HL-60 (cell line): ENCODE data around the gene RNASE12.

ENCODE experiments used
- DNase-seq, 2 experiments: peaks; one replicate each; pipeline ENCODE4 v3.0.0-alpha.2; 2010 to 2020; ENCODE audit warnings: low read depth in 1 of 2, low spot score in 1 of 2
- H3K27ac ChIP-seq: fragments of 250-450 bp; sonication (Bioruptor Pico); replicated peaks from 2 replicates; pipeline ENCODE4 v1.5.1; 2020; ENCODE audit warnings: mild to moderate bottlenecking, moderate library complexity
- H3K27me3 ChIP-seq: fragments of 250-450 bp; sonication (Bioruptor Pico); 2 replicates; pipeline ENCODE4 v1.5.1; 2021; ENCODE audit warnings: mild to moderate bottlenecking, moderate library complexity; ENCODE audit not compliant: insufficient read depth, poor library complexity, severe bottlenecking
- H3K4me3 ChIP-seq: replicated peaks from 2 replicates; pipeline ENCODE4 v1.5.1; 2011; ENCODE audit warnings: mild to moderate bottlenecking, control low read depth, low read length; ENCODE audit not compliant: insufficient read depth
- CTCF ChIP-seq: IDR thresholded peaks from one replicate; pipeline ENCODE4 v1.5.1; 2011; ENCODE audit warnings: low read length, control low read depth, inconsistent platforms; ENCODE audit not compliant: insufficient read depth
- GABPA ChIP-seq: IDR thresholded peaks from 2 replicates; pipeline ENCODE4 v1.6.1; 2012; ENCODE audit warnings: low read depth
- POLR2AphosphoS5 ChIP-seq: IDR thresholded peaks from 2 replicates; pipeline ENCODE4 v1.6.1; 2012; ENCODE audit warnings: low read depth
- REST ChIP-seq: IDR thresholded peaks from 2 replicates; pipeline ENCODE4 v1.6.1; 2012; ENCODE audit warnings: low read depth; ENCODE audit not compliant: insufficient replicate concordance
- SPI1 ChIP-seq: IDR thresholded peaks from 2 replicates; pipeline ENCODE4 v1.6.1; 2012; ENCODE audit warnings: low read depth, mild to moderate bottlenecking, borderline replicate concordance
- long read RNA-seq: library from polyadenylated mRNA; unstranded; transcript quantifications from one replicate; pipeline ENCODE4 v2.0.0, GENCODE V29; 2020

RNASE12 gene
- long read RNA-seq = 0 reads

DNA sequence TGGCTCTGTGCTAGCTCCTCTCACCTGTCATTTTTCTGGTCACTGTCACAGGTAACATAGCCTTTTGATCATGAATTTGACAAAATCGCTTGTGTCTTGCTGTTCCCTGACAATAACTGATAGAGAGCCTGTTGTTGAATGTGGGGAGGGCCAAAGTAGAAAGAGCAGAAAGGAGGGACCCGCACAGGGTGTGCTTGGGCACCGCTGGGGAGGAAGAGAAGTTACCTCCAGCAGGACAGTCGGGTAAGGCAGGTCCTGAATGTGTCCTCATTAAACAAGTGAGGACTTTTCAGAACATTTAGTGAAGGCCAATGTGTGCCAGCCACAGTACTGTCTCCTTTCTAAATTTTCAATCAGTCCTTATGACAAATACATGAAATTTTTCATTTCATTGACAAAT lies at the start of gene RNASE12:
TSS of gene RNASE12 (minus strand) at position 142 of the 400 bp plus-strand sequence. CDS start 653 bp downstream, outside the sequence.
- no peak for DNase-seq
- H3K27me3 ChIP-seq = no peaks in the 10 kb centered on the region
- TF ChIP-seq CTCF (no peak), GABPA (no peak), SPI1 (no peak), REST (no peak), POLR2AphosphoS5 (no peak)
- no peak within 1 kb of the TSS for H3K27ac ChIP-seq
- H3K4me3 ChIP-seq = no peak within 1 kb of the TSS

- DNase-seq = peak in 1 of 2 experiments; percentile 73
- no peak overlapping the region for H3K27ac ChIP-seq
- no peak for TF ChIP-seq GABPA
- no peak for TF ChIP-seq SPI1
- no peak for TF ChIP-seq REST
- TF ChIP-seq POLR2AphosphoS5 = no peak
- no peak for TF ChIP-seq CTCF
- H3K4me3 ChIP-seq = peak overlapping the region; percentile 59
- no peaks in the 10 kb centered on the region for H3K27me3 ChIP-seq
Observed at GRCh38 chr14:20632831-20633691, 41.9 kb upstream of the RNASE12 start.

DNA sequence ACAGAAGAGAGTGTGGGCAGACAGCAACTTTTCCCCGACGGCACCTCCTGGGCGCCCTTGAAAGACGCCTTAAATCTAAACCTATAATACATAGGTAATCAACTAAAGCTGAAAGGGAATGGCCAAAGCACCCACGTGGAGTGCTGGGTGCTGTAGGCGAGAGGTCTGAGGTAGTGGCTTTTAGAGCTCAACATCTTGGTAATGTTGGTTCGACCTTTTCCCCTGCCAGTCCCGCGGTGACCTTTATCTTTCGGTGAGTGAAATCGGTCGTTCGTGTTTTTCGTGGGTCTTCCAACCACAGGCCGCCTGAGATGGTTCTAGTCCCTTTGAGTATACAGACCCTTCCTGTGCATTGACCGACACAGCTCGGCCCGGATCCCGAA lies 41.3 kb upstream of the RNASE12 start:
- peak in 1 of 2 experiments; percentile 23 for DNase-seq
- H3K27ac ChIP-seq = no peak overlapping the region
- peak overlapping the region; percentile 59 for H3K4me3 ChIP-seq
- TF ChIP-seq REST (no peak), POLR2AphosphoS5 (no peak), CTCF (no peak), SPI1 (no peak), GABPA (no peak)
- no peaks in the 10 kb centered on the region for H3K27me3 ChIP-seq
